GDM1 (cell line): ENCODE results near the gene ENOPH1.
A peak's percentile ranks its signal among the peaks of the same experiment; 100 is the strongest.

Experiments used
- DNase-seq: peaks from one replicate; lab custom pipeline; 2025; lab: John Stamatoyannopoulos, UW

The ENOPH1 gene

GRCh38 chr4:82428526-82428968 lies 1.8 kb upstream of the ENOPH1 start:
- DNase-seq, result no peak

- DNase-seq, result peak; percentile 93
Measured at GRCh38 chr4:82428969-82429727, 1.2 kb upstream of the ENOPH1 start.

- peak; percentile 79 for DNase-seq
Measured at GRCh38 chr4:82429728-82430192, 630 bp upstream of the ENOPH1 start.

GRCh38 chr4:82430964-82431745 lies 765 bp downstream of the ENOPH1 start:
- no peak for DNase-seq

- no peak for DNase-seq
Measured at GRCh38 chr4:82431831-82432230, 1.4 kb downstream of the ENOPH1 start.

GRCh38 chr4:82432596-82432995 lies 2.2 kb downstream of the ENOPH1 start:
- DNase-seq, result no peak

- no peak for DNase-seq
Measured at GRCh38 chr4:82433791-82434190, 3.4 kb downstream of the ENOPH1 start.

- no peak for DNase-seq
Measured at GRCh38 chr4:82434949-82435348, 4.6 kb downstream of the ENOPH1 start.

- no peak for DNase-seq
Measured at GRCh38 chr4:82436130-82436529, 5.7 kb downstream of the ENOPH1 start.

- DNase-seq, result no peak
Measured at GRCh38 chr4:82436780-82437179, 6.4 kb downstream of the ENOPH1 start.

- DNase-seq, result no peak
Measured at GRCh38 chr4:82437285-82438005, 7.1 kb downstream of the ENOPH1 start.

- no peak for DNase-seq
Measured at GRCh38 chr4:82439088-82439487, 8.7 kb downstream of the ENOPH1 start.

GRCh38 chr4:82447886-82448285 lies 17.5 kb downstream of the ENOPH1 start:
- DNase-seq, result no peak

- no peak for DNase-seq
Measured at GRCh38 chr4:82450966-82451755, 20.8 kb downstream of the ENOPH1 start.

- DNase-seq, result no peak
Measured at GRCh38 chr4:82452026-82452425, 21.6 kb downstream of the ENOPH1 start.

GRCh38 chr4:82457266-82457665 lies 26.9 kb downstream of the ENOPH1 start:
- DNase-seq, result no peak

- no peak for DNase-seq
Measured at GRCh38 chr4:82458729-82459128, 28.3 kb downstream of the ENOPH1 start.

- no peak for DNase-seq
Measured at GRCh38 chr4:82461710-82462109, 31.3 kb downstream of the ENOPH1 start.

- DNase-seq, result peak; percentile 57
Measured at GRCh38 chr4:82462415-82462831, 32.0 kb downstream of the ENOPH1 start.

- DNase-seq, result no peak
Measured at GRCh38 chr4:82463221-82463620, 32.8 kb downstream of the ENOPH1 start.

GRCh38 chr4:82467471-82467870 lies 37.1 kb downstream of the ENOPH1 start:
- DNase-seq, result no peak
